Fibroblast of skin of right biceps (primary cell): ENCODE data around the gene IFNAR2.

Experiments
- DNase-seq: peaks from one replicate; pipeline ENCODE4 v3.0.0-alpha.2; 2013

IFNAR2 gene

DNA sequence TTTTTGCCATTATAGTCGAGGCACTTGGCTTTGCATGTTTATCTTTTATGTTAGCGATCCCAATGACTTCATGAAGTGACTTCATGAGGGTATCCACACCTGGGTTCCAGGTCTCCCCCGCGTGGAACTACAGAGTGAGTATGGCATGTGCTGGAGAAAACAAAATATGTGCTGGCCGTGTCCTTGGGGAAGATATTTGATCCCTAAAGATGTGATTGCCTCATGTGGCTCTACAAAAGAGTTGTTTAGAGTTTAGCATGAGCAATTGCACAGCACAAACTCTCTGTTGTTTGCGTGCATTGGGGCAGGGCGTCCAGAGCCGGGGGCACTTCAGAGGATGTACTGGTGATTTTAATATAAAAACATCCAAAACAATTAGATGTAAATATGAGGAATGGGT lies 41.2 kb downstream of the IFNAR2 start:
- no peak for DNase-seq

- no peak for DNase-seq
Measured at GRCh38 chr21:33273044-33273443, 43.3 kb downstream of the IFNAR2 start.

DNA sequence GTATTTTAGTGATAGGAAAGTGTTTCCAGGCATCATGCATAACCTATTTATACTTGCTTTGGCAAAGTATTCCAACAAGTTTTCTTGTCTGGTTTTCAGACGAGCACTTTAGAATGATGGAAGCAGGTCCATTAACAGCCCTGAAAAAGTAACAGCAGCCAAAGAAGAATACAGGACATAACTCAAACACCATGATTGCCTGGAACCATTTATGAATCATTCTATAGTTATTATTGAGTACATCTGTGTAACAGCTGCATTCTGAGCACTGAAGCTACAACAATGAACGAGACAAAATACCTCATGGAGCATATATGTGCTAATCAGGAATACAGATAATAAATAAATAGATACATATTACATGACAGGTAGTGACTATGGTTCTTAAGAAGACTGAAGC lies 49.0 kb downstream of the IFNAR2 start:
- DNase-seq: peak; percentile 16

- no peak for DNase-seq
Measured at GRCh38 chr21:33279330-33279820, 49.6 kb downstream of the IFNAR2 start.
